GM21737 (cell line): ENCODE measurements around the gene KBTBD8.

ENCODE experiments used
- ATAC-seq: cut with Tn5 transposase; IDR thresholded peaks from one replicate; pipeline ENCODE4 v1.9.1; 2021; ENCODE audit warnings: mild to moderate bottlenecking, moderate library complexity; ENCODE audit not compliant: unreplicated experiment

The KBTBD8 gene

GRCh38 chr3:66997560-66998112, 471 bp upstream of the KBTBD8 start:
- peak; percentile 92 for ATAC-seq

GRCh38 chr3:66998904-66999235, 763 bp downstream of the KBTBD8 start:
- no peak for ATAC-seq

GRCh38 chr3:67000009-67000408, 1.9 kb downstream of the KBTBD8 start:
- peak; percentile 41 for ATAC-seq

- no peak for ATAC-seq
Measured at GRCh38 chr3:67001086-67001861, 3.2 kb downstream of the KBTBD8 start.

GRCh38 chr3:67005974-67006373, 7.9 kb downstream of the KBTBD8 start:
- ATAC-seq: no peak

GRCh38 chr3:67006460-67006859, 8.4 kb downstream of the KBTBD8 start:
- no peak for ATAC-seq

GRCh38 chr3:67008388-67008787, 10.3 kb downstream of the KBTBD8 start:
- ATAC-seq: no peak

GRCh38 chr3:67009716-67010115, 11.6 kb downstream of the KBTBD8 start:
- ATAC-seq: no peak

- ATAC-seq: no peak
Measured at GRCh38 chr3:67011414-67012131, 13.5 kb downstream of the KBTBD8 start.

- no peak for ATAC-seq
Measured at GRCh38 chr3:67012564-67012963, 14.5 kb downstream of the KBTBD8 start.

GRCh38 chr3:67015702-67016484, 17.8 kb downstream of the KBTBD8 start:
- ATAC-seq: no peak

GRCh38 chr3:67016522-67017080, 18.5 kb downstream of the KBTBD8 start:
- ATAC-seq: peak; percentile 36

- no peak for ATAC-seq
Measured at GRCh38 chr3:67017211-67017610, 19.1 kb downstream of the KBTBD8 start.

GRCh38 chr3:67018105-67018788, 20.1 kb downstream of the KBTBD8 start:
- ATAC-seq: peak; percentile 50

- peak; percentile 56 for ATAC-seq
Measured at GRCh38 chr3:67018789-67019526, 20.9 kb downstream of the KBTBD8 start.

GRCh38 chr3:67028001-67028784, 30.1 kb downstream of the KBTBD8 start:
- ATAC-seq: no peak

GRCh38 chr3:67030785-67031740, 33.0 kb downstream of the KBTBD8 start:
- ATAC-seq: peak; percentile 81

- no peak for ATAC-seq
Measured at GRCh38 chr3:67031986-67032385, 33.9 kb downstream of the KBTBD8 start.
